IPS-18c (cell line): ENCODE results near the gene MRPL1.

ENCODE experiments used
- H3K4me3 ChIP-seq: 2 replicates; pipeline ENCODE4 v1.7.0; 2013; ENCODE audit warnings: low read depth, mild to moderate bottlenecking, low read length, moderate library complexity; ENCODE audit not compliant: insufficient read depth
- H3K9me3 ChIP-seq: one replicate; pipeline ENCODE4 v1.6.1; 2013; ENCODE audit warnings: mild to moderate bottlenecking, low read length, moderate library complexity; ENCODE audit not compliant: control insufficient read depth, insufficient read depth

MRPL1 gene

DNA sequence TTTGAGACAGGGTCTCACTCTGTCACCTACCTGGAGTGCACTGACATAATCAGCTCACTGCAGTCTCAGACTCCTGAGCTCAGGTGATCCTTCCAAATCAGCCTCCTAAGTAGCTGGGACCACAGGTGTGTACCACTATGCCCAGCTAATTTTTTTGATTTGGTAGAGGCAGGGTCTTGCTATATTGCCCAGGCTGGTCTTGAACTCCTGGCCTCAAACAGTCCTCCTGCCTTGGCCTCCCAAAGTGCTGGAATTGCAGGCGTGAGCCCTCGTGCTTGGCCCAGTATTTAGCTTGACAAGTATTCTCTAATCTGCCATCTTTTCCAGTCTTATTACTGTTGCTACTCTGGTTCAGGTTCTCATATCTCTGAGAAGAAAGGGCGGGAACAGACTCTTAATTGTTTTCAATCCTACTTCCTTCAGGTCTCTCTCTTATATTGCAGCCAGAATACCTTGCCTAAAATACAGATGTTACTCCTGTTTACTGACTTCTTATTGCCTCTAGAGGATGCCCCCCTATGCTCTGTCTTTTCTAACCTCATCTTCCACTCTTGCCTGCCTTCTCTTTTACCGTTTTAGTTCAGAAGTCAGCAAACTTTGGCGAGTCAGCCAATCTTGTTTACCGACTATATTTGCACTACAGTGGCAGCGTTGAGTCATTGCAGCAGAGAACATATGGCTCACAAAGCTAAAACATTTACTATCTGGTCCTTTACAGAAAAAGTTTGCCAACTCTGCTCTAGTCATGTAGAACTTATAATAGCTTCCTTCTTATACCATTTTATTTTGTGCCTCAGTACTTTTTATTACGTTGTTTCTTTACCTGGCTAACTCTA is 19.0 kb downstream of the MRPL1 start:
- Histone ChIP-seq H3K4me3 (no peak overlapping the region), H3K9me3 (peaks cover 2% of the 10 kb centered on the region)

GRCh38 chr4:77893451-77893850 is 30.8 kb downstream of the MRPL1 start:
- Histone ChIP-seq H3K9me3 (no peaks in the 10 kb centered on the region), H3K4me3 (no peak overlapping the region)

DNA sequence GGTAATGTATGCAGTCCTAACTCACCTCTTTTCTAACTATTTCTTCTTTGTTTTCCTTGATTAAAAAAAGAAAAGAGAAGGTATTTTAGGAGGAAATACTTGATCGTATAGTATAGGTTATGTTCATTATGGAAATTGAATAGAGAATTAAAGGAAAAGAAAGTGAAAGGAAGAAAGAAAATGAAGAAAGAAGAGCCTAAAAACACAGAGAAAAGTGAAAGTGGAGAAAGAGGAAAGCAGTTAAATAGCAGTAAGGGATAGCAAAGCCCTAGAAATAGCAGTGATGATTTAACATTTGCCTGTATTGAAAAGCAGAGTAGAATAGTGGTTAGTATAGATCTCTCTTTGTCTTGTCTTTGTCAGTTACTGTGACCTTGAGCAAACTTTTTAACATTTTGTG is 37.0 kb downstream of the MRPL1 start:
- Histone ChIP-seq H3K9me3 (no peaks in the 10 kb centered on the region), H3K4me3 (no peak overlapping the region)

- Histone ChIP-seq H3K4me3 (no peak overlapping the region), H3K9me3 (no peaks in the 10 kb centered on the region)
Measured at GRCh38 chr4:77903186-77903585, 40.6 kb downstream of the MRPL1 start.

- Histone ChIP-seq H3K9me3 (no peaks in the 10 kb centered on the region), H3K4me3 (no peak overlapping the region)
Measured at GRCh38 chr4:77905651-77906263, 43.1 kb downstream of the MRPL1 start.

DNA sequence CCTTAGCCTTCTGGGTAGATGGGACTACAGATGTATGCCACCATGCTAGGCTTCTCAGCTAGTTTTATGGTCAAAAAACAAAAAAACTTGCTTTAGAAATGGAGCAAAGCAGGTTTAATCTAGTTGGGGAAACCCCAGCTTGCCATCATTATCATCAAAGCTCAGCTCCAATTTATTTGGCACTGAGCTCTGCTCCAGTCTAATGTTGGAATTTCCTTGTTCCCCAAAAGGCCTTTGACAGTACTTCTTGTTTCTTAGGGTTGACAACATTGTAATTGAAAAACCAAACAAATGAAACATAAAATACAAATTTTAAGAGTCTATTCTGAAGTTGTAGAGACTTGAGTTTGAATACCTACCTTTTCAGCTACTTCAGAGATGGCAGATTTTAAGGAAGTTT is 48.0 kb downstream of the MRPL1 start:
- no peak overlapping the region for H3K4me3 ChIP-seq

GRCh38 chr4:77911091-77911490 is 48.5 kb downstream of the MRPL1 start:
- no peak overlapping the region for H3K4me3 ChIP-seq
- no peaks in the 10 kb centered on the region for H3K9me3 ChIP-seq

More for the DNA sequence above, 48.0 kb downstream of the MRPL1 start:
- no peaks in the 10 kb centered on the region for H3K9me3 ChIP-seq

DNA sequence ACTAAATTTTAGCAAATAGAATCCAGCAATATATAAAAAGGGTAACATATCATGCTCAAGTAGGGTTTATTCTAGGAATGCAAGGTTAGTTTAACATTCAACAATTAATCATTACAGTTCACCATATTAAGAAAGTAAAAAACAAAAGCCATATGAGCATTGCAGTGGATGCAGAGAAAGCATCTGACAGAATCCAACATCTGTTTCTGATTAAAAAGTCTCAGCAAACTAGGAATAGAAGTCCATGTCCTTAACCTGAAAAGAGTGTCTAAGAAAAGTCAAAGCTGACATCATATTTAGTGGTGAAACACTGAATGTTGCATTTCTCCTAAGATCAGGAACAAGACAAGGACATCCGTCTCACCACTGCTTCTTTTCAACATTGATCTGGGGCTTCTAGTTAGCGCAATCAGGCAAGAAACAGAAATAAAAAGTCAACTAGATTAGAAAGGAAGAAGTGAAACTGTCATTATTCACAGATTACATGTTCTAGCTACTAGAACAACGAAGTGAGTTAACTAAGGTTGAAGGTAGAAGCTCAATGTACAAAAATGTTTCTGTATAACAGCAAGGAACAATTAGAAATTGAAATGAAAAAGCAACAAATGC is 49.3 kb downstream of the MRPL1 start:
- no peaks in the 10 kb centered on the region for H3K9me3 ChIP-seq
- no peak overlapping the region for H3K4me3 ChIP-seq

DNA sequence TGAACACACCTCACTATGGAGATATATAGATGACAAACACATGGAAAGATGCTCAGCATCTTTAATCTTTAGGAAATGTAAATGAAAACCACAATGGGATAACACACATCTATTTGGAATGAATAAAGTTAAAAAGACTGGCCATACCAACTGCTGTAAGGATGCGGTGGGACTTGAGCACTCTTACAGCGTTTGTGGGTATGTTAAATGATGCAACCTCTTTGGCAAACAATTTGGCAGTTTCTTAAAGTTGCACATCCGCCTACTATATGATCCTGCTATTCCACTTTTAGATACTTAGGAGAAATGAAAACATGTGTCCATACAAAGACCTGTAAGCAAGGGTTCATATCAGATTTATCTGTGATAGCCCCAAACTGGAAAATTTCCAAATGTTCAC is 50.7 kb downstream of the MRPL1 start:
- no peaks in the 10 kb centered on the region for H3K9me3 ChIP-seq

GRCh38 chr4:77917075-77917474 is 54.4 kb downstream of the MRPL1 start:
- Histone ChIP-seq H3K4me3 (no peak overlapping the region), H3K9me3 (no peaks in the 10 kb centered on the region)

More for the DNA sequence above, 50.7 kb downstream of the MRPL1 start:
- no peak overlapping the region for H3K4me3 ChIP-seq

GRCh38 chr4:77917601-77918000 is 55.0 kb downstream of the MRPL1 start:
- H3K4me3 ChIP-seq: no peak overlapping the region
- no peaks in the 10 kb centered on the region for H3K9me3 ChIP-seq

DNA sequence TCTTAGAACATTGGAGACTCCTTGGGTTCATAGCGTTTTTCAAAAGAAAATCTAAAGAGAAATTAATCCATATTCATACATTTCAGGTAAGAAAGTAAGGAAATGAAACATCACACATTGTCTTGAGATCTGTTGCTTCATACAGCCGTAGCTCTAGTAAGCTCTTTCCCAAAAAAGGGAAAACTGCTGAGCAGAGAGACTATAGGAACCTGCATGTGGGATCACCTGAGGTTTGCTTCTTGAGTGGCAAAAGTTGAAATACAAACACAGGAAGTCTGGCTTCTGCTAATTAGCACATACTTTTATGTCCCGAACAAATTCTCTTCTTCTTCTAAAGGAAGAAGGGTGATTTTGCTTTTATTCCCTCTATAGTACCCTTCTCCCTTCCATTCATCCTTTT is 57.7 kb downstream of the MRPL1 start:
- Histone ChIP-seq H3K4me3 (no peak overlapping the region), H3K9me3 (no peaks in the 10 kb centered on the region)

DNA sequence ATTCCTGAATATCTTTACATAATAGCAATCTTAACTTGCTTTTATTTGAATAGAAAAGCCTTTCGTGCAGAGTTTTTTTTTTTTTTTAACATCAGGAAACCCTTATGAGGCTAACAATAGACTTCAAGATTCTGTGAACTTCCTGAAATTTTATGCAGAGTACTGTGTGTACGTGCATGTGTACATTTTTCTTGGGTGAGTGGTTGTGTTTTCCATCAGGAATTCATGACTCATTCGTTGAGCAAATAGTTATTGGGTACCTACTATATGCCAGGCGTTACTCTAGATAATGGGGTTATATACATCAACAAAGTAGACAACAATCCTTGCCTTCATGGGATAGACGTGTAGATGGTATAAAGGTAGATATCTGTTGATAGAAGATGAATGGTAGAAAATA is 59.1 kb downstream of the MRPL1 start:
- Histone ChIP-seq H3K9me3 (no peaks in the 10 kb centered on the region), H3K4me3 (no peak overlapping the region)

- H3K4me3 ChIP-seq: no peak overlapping the region
- no peaks in the 10 kb centered on the region for H3K9me3 ChIP-seq
Measured at GRCh38 chr4:77922158-77923094, 59.8 kb downstream of the MRPL1 start.

- Histone ChIP-seq H3K4me3 (no peak overlapping the region), H3K9me3 (no peaks in the 10 kb centered on the region)
Measured at GRCh38 chr4:77927991-77928925, 65.6 kb downstream of the MRPL1 start.

GRCh38 chr4:77930154-77930639 is 67.6 kb downstream of the MRPL1 start:
- Histone ChIP-seq H3K9me3 (no peaks in the 10 kb centered on the region), H3K4me3 (no peak overlapping the region)
